GM19372 (cell line): Measurements from ENCODE around the gene DGKE.
A peak's percentile ranks its signal among the peaks of the same experiment; 100 is the strongest.

Experiments
- ATAC-seq: cut with Tn5 transposase; IDR thresholded peaks from one replicate; pipeline ENCODE4 v1.9.1; 2021; ENCODE audit warnings: mild to moderate bottlenecking, low read depth, moderate library complexity; ENCODE audit not compliant: unreplicated experiment

DGKE gene

DNA sequence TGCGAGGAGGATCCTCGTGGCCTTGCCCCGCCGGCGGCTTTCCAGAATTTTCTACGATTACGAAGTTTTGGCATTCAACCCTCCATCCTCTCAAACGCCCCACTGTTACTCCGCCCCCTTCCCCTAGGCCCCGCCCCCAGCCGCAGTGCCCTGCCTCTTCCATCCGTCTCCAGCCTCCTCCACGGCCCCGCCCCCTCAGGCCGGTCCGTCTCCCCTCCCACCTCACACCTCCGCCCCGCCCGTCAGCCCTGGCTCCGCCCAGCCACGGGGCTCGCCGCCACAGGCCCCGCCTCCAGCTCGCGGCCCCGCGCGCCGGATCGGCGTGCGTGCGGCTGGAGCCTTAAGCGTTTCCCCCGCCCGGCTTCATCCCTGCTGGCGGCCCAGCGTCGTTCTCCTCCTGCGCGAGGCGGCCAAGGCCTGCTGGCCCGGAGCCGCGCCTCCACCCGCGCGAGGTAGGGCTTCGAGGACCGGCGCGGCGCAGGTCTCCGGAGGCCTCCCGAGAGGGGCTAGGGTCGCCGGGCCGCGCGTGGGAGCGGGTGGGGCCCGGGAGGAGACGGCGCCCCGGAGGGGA lies at the start of gene DGKE, which contains the start of gene C17orf67:
Gene DGKE (plus strand): TSS at position 343 of the 571 bp plus-strand sequence. CDS start 645 bp downstream, outside the sequence.
Gene C17orf67 (minus strand): TSS at position 112 of the 571 bp plus-strand sequence. CDS start 18,110 bp downstream, outside the sequence.
- ATAC-seq, result peak; percentile 67

DNA sequence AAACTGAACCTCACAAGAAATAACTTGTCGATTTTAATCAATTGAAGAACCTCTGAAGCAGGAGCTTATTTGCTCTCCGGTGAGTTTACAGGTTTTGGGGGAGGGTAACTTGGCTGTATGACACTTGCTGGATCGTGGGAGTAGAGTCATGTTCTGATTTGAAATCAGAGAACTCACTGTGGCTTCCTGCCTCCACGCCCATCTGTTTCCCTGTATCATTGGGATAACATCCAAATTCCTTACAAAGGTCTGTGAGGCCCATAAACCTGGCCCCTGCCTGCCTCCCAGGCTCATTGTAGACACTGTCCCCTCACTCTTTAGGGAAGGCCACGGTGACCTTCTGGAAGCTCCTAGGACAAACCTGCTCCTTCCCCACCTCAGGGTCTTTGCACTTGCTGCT lies 48.5 kb upstream of the DGKE start:
- ATAC-seq, result no peak

DNA sequence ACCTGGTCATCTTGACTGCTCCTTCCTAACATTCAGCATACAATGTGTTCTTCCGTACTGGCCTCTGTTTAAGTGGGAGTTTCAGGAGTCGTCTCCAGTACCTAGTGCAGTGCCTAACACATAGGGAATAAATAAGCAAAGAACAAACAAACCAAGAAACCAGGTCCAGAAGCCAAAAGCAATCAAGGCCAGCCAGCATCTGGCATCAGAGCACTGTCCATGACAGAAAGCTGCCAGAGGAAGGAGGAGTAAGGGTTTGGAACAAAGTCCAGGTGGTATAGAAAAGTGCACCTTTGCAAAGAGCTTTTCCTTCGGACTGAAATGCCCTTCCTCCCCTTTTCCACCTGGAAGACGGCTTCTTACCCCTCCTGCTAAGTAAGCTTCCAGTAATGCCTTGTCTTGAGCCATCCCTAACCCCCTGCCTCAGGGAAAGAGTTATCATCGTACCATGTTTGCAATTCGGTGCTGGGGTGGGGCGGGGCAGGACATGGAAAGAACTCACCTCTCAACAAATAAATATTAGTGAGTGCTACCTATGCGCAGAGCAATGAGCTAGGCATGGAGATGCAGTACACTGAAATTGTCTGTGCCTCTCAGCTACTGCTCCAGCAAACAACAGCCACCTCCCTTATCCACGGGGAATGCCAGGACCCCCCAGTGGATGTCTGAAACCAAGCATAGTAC lies 47.8 kb upstream of the DGKE start:
- no peak for ATAC-seq

DNA sequence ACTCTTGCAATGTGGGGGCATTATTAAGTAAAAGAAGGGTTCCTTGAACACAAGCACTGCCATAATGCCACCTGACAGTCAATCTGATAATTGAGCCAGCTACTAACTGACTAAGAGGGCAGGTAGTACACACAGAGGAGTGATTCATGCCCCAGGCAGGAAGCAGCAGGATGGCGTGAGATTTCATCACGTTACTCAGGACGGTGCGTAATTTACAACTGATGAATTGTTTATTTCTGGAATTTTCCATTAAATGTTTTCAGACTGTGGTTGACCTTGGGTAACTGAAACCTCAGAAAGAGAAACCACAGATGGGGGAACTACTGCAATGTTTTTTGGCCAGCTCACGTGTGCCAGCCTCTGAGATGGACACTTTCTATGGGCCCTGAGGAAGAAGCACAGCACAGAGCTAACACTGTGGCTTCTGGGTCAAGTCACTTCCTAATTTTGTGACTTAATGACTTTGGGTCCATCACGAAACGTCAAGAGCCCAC lies 46.9 kb upstream of the DGKE start:
- ATAC-seq, result peak; percentile 74

DNA sequence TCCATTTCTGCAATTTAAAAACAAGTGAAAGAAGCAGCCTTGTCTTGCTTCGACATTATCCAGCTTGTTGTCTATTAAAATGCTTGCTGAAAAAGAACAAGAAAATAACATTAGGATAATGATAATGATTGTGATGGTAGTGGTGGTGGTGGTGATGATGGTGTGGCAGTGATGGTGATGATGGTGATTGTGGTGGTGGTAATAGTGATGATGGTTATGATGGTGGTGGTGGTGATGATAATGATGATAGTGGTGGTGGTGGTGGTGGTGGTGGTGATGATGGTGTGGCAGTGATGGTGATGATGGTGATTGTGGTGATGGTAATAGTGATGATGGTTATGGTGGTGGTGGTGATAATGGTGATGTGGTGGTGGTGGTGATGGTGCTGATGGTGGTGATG lies 41.7 kb upstream of the DGKE start:
- no peak for ATAC-seq

DNA sequence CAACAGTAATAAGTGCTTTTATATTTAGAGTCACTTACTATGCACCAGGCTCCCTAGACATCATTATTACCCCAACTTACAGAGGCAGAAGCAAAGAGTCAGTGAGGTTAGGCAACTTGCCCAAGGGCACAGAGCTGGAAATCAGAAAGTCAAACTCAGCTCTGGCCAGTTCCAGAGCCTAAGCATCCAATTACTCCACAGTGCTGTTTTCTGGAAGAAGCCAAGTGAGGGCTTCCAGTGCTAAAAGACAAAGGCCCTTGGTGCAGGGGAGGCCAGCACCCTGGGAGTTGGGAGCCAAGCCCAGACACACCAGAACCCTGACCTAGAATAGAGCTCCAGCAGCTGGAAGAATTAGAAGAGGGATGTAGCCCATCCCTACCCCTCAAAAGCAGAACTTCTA lies 40.4 kb upstream of the DGKE start:
- no peak for ATAC-seq

DNA sequence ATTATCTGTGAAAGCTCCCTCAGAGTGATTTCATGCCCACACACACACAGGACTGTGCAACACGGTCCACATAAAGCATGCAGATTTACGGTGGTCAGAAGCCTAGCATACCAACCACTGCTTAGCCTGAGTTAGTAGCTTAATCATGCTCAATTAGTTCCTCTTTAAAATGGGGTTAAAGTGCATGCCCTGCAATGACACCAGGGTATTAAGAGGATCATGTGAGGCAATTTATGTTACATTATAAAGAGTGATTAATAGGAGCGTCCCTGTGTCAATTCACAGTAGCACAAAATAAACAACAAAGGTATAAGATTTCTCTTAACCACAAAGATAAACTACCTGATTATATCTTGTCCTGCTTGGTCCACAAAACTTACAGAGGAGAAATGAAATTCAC lies 40.0 kb upstream of the DGKE start:
- ATAC-seq, result no peak

DNA sequence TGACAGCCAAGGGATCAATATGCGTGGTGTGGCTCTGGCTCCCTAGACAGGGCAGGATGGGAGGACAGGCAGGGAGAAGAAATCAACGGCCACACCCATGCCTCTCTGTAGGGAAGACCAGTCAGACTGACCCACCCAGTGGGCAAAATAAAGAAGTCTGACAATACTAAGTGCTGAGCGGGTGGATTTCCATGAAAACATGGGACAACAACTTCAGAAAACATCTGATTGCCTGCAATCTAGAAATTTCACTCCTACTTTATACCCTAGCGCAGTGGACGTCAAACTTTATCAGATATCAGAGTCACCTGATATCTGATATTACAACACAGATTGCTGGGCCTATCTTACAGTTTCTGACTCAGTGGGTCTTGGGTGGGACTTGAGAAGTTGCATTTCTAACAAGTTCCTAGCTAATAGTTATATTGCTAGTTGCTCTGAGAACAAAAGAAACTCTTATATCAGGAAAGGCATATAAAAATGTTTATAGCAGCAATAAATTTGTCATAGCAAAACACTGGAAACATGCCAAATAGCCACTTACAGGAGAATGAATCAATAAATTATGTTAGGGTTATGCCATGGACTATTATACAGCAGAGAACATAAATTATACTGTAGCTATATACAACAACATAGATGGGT lies 38.6 kb upstream of the DGKE start:
- no peak for ATAC-seq

DNA sequence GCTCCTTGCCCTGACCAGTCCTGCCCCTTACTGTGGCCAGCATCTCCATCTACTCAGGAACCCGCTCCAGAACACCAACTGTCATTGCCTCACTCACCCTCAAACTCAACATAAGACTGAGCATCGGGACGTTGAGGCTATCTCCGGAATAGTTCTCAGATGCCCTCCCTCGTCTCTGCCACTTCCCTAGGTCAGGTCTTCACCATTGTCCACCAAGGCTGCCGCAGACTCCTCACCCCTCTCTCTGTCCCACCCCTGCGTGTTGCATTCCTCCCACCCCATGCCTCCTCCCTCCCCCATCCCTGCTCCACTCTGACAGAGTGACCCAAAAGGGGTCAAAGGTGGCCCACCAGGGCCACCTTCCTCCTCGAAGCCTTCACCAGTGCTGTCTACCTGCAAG lies 37.4 kb upstream of the DGKE start:
- ATAC-seq, result no peak

DNA sequence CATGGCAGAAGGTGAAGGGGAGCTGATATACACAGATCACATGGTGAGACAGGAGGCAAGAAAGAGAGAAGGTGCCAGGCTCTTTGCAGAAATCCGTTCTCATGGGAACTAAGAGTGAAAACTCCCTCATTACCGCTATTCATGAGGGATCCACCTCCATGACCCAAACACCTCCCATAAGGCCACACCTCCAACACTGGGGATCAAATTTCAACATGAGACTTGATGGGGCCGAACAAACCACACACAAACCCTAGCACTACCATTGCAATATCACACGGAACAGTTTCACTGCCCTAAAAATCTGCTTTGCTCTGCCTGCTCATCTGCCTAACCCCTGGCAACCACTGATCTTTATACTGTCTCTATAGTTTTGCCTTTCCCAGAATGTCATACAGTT lies 35.0 kb upstream of the DGKE start:
- no peak for ATAC-seq

DNA sequence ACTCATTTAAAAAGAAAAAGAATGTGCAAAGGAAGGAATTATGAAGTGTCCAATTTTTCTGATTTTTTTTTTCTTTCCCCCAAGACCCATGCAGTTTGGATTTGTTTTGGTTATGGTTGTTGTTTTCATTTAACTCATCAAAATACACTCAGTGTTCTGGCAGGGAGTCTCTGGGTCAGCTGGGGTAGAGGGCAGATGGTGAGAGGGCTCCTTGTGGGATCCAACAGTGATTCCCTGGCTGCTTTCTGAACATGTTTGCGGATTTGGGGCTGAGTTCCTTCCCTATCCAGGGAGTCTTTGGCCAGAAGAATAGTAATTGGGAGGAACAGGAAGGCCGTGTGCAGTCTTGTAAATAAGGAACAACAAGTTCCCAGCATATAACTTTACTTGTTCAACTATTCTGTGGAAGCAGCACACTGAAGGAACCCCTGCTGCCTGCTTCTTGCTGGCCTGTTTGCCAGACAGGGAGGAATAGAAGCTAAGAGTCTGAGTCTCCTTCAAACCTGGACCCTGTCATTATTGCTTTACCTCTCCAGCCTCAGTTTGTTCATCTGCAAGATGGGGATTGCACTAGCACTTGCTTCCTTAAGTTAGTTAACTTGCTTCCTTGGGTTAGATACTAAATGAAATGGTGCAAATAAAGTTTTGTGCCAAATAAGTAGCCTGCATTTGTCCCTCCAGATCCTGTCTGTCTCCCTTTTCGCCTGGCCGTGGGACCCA lies 32.3 kb upstream of the DGKE start:
- no peak for ATAC-seq

DNA sequence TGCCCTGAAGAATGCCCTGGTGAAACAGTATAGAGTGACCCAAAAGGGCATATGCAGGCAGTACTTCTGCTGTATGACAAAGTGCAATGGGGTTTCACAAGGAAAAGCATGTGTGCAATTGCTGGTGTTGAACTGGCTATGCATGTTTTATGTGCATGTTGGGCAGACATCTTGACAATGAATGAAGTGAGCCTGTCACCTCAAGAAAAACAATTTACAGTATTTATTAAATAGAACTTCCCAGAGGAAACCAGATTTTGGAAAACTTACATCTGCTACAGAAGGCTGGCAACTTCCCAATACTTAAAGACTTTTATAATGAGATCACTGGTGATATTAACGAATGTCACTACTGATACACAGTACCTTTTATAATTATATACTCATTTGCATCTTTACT lies 30.9 kb upstream of the DGKE start:
- ATAC-seq, result no peak

DNA sequence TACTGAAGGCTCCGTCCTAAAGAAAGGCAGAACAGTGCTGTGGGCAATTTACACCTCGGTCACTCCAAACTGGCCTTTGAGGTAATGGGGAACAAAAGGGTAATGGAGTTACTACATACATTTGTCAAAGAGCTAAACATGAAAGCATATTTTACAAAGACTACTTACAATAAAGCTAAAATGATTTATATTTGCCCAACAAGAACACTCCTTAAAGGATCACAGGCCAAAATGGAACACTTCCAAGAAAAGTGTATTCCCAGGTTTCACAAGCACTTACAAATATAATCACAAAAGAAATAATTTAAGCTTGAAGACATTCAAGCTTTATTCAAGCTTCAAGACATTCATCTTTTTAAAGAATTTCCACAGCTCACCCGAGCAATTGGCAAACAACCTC lies 29.5 kb upstream of the DGKE start:
- no peak for ATAC-seq

DNA sequence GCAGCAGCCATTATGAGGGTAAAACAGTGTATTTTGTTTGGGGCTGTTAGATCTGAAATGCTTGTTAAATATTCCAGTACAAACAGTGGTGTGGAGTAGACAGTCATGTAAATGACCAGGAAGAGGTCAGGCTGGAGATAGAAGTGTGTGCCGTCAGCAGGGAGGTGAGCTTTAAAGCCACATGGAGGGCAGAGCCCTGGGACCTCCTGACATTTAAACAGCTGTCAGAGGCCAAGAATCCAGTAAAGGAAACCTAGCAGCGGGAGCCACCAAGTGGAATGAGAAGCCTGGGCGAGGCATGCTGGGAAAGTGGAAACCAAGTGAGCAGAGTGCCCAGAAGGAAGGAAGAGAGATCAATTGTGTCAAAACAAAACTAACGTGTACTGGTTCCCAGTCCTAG lies 27.0 kb upstream of the DGKE start:
- ATAC-seq, result no peak

DNA sequence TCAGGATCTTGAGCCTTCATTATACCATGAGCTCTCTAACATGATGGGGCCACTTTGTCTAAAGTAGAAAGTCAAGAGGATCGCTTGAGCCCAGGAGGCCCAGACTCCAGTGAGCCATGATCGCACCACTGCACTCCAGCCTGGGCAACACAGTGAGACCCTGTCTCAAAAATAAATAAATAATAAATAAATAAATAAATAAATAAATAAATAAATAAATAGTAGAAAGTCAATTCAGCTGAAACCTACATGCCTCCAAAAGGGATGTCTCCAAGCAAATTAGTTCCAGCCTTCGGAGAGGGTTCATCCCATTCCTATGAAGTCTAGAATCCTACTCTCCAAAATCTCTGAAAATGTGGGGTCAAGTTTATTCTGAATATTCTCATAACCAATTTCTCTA lies 26.2 kb upstream of the DGKE start:
- ATAC-seq, result no peak

DNA sequence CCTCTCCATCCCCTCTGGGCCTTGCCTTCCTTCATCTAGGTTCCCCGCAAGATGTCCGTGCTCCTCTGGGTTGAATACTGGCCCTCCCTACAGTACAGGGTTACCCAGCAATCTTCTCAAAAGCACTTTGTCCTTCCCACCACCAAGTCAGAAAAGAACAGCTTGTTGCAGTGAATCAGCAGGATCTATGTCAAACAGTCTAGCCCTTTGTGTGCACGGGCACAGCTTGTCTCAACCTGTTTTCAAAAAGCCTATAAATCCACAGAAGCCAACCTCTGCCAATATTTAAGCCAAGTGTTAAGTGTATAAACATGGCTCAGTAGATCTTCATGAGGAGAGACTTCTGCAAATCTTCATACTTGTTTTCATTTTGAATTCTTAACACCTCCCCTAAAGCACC lies 25.4 kb upstream of the DGKE start:
- no peak for ATAC-seq

DNA sequence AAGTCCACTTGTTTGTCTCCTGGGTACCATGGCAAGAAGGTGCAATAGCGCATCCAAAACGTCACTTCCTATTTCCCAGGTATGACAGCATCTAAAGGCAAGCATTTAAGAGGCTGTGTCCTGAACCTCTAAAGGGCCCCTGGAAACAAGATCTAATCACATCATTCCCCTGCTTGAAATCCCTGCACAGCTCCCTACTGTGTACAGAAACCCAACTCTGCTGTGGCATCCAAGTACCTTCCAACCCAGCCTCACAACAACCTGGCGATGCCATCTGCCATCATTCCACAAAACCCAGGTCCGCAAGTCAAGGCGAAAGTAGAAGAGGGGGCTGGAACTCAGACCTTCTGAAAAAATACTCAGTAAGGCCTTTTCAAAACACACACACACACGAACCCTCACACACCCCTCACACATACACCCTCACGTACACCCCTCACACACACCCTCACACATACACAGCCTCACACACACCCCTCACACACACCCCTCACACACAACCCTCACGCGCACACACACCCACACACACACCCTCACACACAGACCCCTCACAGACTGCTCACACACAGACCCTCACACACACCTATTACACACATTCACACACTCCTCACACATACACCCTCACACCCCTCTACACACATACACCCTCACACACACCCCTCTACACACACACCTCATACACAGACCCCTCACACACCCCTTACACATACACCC lies 24.7 kb upstream of the DGKE start:
- no peak for ATAC-seq

DNA sequence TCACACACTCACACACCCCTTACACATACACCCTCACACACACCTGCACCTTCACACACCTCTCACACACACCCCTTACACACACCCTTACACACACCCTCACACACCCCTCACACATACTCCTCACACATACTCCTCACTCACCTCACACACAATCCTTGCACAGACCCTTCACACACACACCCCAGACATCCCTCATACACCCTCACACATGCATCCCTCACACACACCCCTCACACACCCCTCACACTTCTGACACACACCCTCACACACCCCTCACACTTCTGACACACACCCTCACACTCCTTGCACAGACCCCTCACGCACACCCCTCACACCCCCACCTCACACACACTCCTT lies 24.2 kb upstream of the DGKE start:
- no peak for ATAC-seq

DNA sequence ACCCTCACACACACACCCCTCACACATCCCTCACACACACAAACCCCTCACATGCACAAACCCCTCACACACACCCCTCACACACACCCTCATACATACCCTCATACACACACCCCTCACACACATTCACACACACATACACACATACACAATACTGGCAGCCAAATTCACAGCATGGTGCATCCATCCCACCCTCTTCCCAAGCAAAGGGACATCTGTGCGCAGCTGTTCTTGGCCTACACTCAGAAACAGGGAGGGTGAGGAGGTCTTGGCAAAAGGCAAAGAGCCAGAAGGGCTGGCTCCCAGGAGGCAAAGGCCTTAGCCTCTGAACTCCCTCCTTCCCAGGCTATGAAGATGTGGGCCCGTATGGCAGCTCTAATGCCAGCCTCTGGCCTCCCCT lies 23.6 kb upstream of the DGKE start:
- ATAC-seq, result no peak

DNA sequence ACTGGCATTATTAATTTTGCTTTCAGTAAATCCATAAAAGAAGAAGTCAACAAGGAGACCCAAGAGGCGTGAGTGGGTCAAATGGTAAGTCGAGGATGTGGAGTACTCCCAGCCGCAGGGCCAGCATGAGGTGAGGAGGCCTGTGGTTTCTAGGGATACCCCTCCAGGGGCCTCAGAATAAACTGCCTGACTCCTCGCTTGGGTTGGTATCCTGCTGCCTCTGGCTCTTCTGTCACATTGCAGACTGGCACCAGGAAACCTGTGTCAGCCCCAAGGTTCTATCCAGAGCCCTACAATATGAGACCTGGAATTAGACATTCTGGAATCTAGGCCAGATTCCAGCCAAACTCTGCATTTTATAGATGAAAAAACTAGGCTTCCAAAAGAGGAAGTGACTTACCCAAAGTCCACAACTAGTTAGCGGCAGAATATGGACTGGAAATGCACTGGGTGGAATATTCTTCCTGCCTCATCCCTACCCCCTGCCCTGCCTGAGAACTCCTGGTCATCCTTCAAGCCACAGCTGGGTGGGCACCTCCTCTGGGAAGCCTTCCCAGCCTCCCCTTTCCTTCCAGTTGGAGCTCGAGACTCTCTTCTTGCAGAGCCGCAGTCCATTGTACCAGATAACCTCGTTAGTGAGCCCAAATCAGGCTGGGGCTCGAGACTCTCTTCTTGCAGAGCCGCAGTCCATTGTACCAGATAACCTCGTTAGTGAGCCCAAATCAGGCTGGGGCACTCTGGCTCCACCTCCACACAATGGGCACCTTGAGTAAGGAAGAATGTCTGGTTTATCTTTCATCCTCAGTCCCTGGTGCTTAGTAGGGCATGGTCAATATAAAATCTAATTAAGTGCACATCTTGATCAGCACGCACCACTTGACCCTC lies 22.8 kb upstream of the DGKE start:
- ATAC-seq, result no peak
